Neural crest cell (in vitro differentiated cells): Measurements from ENCODE around the gene EPDR1. TPM values are rescaled to one million over a fixed set of nuclear protein-coding genes. Genes with fewer than 3 reads are reported as not detected.

Experiments used
- DNase-seq: peaks from one replicate; pipeline ENCODE4 v3.0.0; 2021; ENCODE audit warnings: low read depth, mixed read lengths, low spot score
- H3K27ac Mint-ChIP-seq: one replicate; pipeline ENCODE4 v1.8.0; 2021; ENCODE audit warnings: mild to moderate bottlenecking, mixed read lengths; ENCODE audit not compliant: unreplicated experiment
- H3K27me3 Mint-ChIP-seq: 2 replicates; pipeline ENCODE4 v1.8.0; 2021; ENCODE audit warnings: low read depth, mild to moderate bottlenecking, mixed read lengths
- H3K36me3 Mint-ChIP-seq: 2 replicates; pipeline ENCODE4 v1.8.0; 2021; ENCODE audit warnings: low read depth, mild to moderate bottlenecking, mixed read lengths
- H3K4me1 Mint-ChIP-seq: 2 replicates; pipeline ENCODE4 v1.8.0; 2021; ENCODE audit warnings: mixed read lengths
- H3K4me3 Mint-ChIP-seq: one replicate; pipeline ENCODE4 v1.8.0; 2021; ENCODE audit warnings: mild to moderate bottlenecking, mixed read lengths
- H3K9me3 Mint-ChIP-seq: 2 replicates; pipeline ENCODE4 v1.8.0; 2021; ENCODE audit warnings: mixed read lengths
- CTCF ChIP-seq: fragments of 200-600 bp; sonication (generic); conservative IDR thresholded peaks from 2 replicates; pipeline ENCODE4 v1.5.0; 2021; ENCODE audit warnings: antibody characterized with exemption, mild to moderate bottlenecking
- total RNA-seq: library from RNA; stranded (reverse); gene quantifications from 2 replicates; pipeline ENCODE4 v1.2.1, GENCODE V29; 2021

The EPDR1 gene
- total RNA-seq, 1 donor from 2014 or later = 4.1 TPM

GRCh38 chr7:37970211-37970610, 49.8 kb downstream of the EPDR1 start:
- H3K27ac Mint-ChIP-seq = peak overlapping the region; percentile 76
- H3K27me3 Mint-ChIP-seq = no peaks in the 10 kb centered on the region

GRCh38 chr7:37971491-37971890, 51.1 kb downstream of the EPDR1 start:
- no peak overlapping the region for H3K27ac Mint-ChIP-seq
- no peak overlapping the region for H3K4me3 Mint-ChIP-seq
- H3K9me3 Mint-ChIP-seq = no peaks in the 10 kb centered on the region
- no peak for TF ChIP-seq CTCF
- DNase-seq = no peak
- H3K36me3 Mint-ChIP-seq = no peaks in the 10 kb centered on the region
- H3K27me3 Mint-ChIP-seq = no peaks in the 10 kb centered on the region
- peaks cover 6% of the 10 kb centered on the region for H3K4me1 Mint-ChIP-seq

More at GRCh38 chr7:37970211-37970610, 49.8 kb downstream of the EPDR1 start:
- TF ChIP-seq CTCF = no peak
- Mint-ChIP-seq H3K4me1 (peaks cover 6% of the 10 kb centered on the region), H3K36me3 (no peaks in the 10 kb centered on the region), H3K4me3 (no peak overlapping the region), H3K9me3 (no peaks in the 10 kb centered on the region)
- no peak for DNase-seq

GRCh38 chr7:37973915-37974314, 53.5 kb downstream of the EPDR1 start:
- Mint-ChIP-seq H3K27me3 (no peaks in the 10 kb centered on the region), H3K4me3 (no peak overlapping the region), H3K36me3 (no peaks in the 10 kb centered on the region), H3K9me3 (no peaks in the 10 kb centered on the region), H3K4me1 (no peaks in the 10 kb centered on the region), H3K27ac (no peak overlapping the region)
- TF ChIP-seq CTCF = no peak
- DNase-seq = no peak

- Mint-ChIP-seq H3K4me1 (no peaks in the 10 kb centered on the region), H3K9me3 (no peaks in the 10 kb centered on the region), H3K4me3 (no peak overlapping the region), H3K36me3 (no peaks in the 10 kb centered on the region), H3K27ac (no peak overlapping the region), H3K27me3 (no peaks in the 10 kb centered on the region)
- no peak for TF ChIP-seq CTCF
- DNase-seq = no peak
These were observed 54.3 kb downstream of the EPDR1 start for GRCh38 chr7:37974711-37975110.

GRCh38 chr7:37977243-37977642, 56.8 kb downstream of the EPDR1 start:
- Mint-ChIP-seq H3K27ac (no peak overlapping the region), H3K9me3 (no peaks in the 10 kb centered on the region), H3K36me3 (no peaks in the 10 kb centered on the region), H3K27me3 (no peaks in the 10 kb centered on the region), H3K4me3 (no peak overlapping the region), H3K4me1 (no peaks in the 10 kb centered on the region)
- no peak for TF ChIP-seq CTCF
- DNase-seq = no peak

- no peaks in the 10 kb centered on the region for H3K9me3 Mint-ChIP-seq
- H3K4me1 Mint-ChIP-seq = no peaks in the 10 kb centered on the region
- no peak for DNase-seq
- no peak overlapping the region for H3K27ac Mint-ChIP-seq
- no peak for TF ChIP-seq CTCF
- no peak overlapping the region for H3K4me3 Mint-ChIP-seq
- no peaks in the 10 kb centered on the region for H3K27me3 Mint-ChIP-seq
- no peaks in the 10 kb centered on the region for H3K36me3 Mint-ChIP-seq
These were observed 61.2 kb downstream of the EPDR1 start for GRCh38 chr7:37981664-37982063.
